Suppressor macrophage treated with lipopolysaccharide for 4 hours (primary cell): ENCODE data around the gene LPAR6.
A peak's percentile ranks its signal among the peaks of the same experiment; 100 is the strongest.
"Not testable (repeated sequence)": the region's sequence is repeated elsewhere in the genome, so short reads cannot be mapped to it uniquely, and the experiment has no call there.

Experiments used
- DNase-seq: peaks from one replicate; pipeline ENCODE4 v3.0.0-alpha.2; 2020

LPAR6 gene, protein sequence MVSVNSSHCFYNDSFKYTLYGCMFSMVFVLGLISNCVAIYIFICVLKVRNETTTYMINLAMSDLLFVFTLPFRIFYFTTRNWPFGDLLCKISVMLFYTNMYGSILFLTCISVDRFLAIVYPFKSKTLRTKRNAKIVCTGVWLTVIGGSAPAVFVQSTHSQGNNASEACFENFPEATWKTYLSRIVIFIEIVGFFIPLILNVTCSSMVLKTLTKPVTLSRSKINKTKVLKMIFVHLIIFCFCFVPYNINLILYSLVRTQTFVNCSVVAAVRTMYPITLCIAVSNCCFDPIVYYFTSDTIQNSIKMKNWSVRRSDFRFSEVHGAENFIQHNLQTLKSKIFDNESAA

DNA sequence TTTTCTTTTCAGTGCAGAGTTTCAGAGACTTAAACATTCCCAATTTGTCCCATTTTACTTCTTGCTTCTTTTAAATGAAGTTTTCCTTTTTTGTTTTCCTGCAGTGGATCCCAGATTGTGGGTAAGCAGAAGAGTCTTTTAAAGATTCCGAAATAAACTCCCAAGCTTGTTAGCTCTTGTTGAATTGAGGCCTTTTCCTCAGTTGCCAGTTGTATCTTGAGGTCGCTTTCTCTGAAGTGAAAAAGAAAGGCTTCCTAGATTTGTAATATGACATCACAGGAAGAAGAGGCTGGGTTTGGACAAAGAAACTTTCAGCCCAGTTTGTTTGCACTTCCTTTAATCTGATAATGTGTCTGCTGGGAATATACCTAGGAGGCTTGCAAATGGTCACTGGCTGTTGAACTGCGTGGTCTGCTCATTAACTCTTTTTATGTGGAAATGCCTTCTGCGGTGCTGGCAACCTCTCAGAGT is at the start of gene LPAR6:
TSS of gene LPAR6 (minus strand) at position 233 of the 471 bp plus-strand sequence. CDS start 690 bp downstream, outside the sequence.
- DNase-seq, result peak; percentile 74

DNA sequence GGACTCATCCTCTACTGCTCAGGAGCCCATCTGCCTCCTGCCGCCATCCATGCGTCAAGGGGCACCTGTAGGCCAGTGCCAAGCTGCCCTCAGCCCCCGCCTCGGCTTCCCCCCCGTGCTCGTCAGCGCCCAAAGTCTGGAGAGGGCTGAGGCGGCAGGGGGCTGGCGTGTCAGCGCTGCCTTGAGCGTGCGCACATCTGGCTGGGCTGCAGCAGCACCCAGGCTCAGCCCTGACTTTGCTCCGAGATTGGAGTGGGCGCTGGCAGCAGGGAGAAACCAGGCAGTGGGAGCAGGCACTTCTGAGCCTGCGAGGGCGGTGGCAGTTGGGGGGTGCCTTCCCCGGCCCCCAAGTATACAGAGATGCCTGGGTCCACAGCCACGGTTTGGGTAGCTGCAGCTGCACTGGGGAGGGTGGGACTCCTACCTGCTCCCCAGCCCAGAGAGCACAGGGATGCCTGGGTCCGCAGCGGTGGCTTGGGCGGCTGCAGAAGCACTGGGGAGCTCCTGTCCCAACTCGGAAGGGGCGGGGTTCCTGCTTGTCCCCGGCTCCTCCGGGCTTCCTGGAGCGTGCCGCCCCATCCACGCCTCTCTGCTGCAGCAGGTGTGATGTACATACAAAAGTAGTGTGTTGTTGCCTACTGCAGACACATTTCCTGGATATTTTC is 44.8 kb upstream of the LPAR6 start:
- no peak for DNase-seq

DNA sequence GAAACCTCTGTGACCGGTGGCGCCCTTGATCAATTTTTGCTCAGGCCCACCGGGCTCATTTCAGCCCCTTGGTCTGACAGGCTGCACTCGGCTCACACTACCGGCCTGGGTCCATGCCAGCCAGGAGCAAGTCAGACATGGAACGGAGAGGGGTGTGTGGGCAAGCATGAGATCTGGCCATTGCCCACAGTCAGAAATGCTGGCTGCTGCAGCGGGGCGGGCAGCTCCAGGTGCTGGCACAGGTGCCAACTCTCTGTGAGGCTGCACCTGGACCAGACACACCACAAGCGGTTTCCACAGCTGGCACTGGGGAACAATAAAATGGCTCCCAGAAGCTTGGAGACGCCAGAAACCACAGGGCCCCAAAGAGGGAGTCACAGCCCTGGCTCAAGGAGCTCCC is 43.6 kb upstream of the LPAR6 start:
- no peak for DNase-seq

DNA sequence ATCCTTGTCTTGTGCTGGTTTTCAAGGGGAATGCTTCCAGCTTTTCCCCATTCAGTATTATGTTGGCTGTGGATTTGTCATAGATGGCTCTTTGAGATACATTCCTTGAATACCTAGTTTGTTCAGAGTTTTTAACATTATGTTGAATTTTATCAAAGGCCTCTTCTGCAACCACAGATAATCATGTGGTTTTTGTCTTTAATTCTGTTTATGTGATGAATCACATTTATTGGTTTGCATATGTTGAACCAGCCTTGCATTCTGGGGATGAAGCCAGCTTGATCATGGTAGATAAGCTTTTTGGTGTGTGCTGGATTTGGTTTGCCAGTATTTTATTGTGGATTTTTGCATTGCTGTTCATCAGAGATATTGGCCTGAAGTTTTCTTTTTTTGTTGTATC is 38.3 kb upstream of the LPAR6 start:
- DNase-seq, result not testable (repeated sequence)

DNA sequence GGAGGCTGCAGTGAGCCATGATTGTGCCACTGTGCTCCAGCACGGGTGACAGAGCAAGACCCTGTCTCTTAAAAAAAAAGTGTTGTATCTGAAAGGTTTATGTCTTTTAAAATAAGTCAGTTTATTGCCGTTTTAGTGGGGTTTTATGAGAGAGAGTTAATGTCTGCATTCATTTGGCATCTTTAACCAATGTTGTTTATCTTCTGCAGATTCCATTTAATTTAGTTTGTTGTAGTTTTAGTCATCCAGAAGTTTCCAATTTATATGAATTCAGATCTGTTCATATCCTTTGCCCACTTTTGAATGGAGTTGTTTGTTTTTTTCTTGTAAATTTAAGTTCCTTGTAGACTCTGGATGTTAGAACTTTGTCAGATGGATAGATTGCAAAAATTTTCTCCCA is 36.7 kb upstream of the LPAR6 start:
- no peak for DNase-seq

DNA sequence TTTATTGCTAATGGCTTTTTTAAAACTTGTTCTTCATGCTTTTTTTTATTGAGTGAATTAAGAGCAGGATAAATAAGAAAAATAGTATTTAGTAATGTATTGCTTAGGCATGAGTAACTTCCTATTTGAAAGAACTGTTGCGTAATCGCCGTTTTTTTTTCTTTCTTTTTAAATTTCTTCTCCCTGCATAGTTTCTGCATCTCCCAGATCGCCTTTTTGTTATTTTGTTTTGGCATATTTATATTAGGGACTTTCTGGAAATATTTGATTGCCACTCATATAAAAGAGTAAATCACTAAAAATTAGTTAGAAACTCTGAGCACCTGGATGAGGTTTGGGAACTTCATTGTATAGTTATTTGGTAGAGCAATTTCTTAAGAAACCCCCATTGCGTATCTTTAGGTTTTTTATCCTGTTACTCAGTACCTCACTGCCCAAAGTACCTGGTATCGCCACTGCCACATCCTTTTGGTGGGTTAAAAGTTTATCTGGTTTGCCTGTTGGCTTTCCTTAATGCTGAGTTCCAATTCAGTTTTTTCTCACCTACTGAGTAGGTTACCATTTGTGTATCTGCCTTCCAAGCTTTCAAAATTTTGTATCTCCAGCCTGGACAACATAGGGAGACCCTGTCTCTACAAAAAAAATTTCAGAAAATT is 36.2 kb upstream of the LPAR6 start:
- DNase-seq, result peak; percentile 80

DNA sequence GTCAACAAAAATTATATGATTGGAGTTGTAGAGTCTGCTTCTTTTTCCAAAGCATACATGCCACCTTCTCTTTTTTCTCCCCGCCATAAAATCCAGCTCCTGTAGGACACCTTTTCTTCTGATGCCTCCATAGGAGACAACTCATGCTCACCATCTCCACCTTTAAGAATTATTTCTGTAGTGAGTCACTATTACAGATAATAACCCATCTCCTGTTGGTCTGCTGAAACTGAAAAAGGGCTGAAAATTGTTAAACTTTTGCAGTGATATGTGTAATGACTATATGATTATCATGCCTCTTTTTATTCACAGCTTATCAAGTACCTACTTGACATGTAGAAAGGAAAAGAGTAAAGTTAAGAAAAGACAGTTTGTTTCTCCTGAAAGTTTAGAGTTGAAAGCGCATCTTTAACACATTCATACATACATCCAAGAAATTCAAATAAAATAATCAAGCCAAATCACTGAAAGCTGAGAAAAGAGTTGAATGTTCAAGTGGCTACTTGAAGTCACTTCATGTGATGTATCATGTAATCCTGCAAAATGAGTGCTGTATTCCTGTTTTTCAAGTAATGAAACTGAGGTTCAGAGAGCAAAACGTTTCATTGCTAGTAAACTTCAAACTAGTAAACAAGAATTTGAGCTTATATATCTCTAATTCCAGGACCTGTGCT is 35.5 kb upstream of the LPAR6 start:
- peak; percentile 50 for DNase-seq

DNA sequence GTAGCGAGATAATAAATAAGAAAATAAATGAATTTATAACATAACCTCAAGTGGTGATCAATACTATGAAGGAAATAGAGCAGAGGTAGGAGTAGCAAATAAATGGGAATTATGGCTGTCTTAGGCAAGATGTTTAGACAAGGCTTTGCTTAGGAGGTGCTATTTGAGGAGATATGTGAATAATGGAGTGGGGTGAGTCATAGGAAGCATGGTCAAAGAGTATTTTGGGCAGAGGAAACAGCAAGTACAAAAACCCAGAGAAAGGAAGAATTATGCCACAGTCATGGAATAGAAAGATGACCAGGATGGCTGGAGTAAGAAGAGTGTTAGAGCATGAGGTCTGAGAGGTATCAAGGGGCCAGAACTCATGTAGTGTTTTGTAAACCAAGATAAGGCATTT is 33.6 kb upstream of the LPAR6 start:
- peak; percentile 60 for DNase-seq

DNA sequence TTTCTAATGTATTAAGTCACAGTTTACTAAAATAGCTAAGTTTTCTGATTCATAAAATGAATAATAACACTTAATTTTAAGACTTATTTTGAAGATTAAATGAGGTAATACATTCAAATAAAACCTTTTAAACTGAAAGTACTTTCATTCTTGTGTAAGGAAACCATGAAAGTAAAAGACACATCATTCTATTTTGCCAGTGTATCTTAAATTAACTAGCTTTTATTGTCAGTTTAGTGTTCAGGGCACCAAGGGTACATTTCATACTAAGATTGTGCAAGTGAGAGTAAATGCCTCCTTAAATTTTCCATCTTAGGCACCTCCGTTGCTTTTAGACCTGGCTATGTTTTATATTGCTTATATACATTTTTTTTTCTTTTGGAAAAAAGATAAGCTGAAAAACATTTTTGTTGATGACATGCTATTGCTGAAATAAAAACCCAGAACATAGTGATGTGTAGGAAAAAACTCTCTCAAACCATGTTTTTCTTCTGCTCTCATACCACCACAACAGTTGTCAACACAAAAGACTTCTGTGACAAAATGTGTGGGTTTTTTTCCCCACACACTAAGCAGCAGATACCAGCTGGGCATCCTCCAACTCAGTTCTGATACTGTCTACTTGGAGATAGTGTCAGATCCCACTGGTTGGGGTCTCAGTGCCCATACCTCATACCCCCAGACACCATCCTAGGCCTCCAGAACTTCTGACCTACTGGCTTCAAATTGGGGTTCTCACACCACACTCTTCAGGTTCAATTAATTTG is 30.7 kb upstream of the LPAR6 start:
- peak; percentile 19 for DNase-seq

DNA sequence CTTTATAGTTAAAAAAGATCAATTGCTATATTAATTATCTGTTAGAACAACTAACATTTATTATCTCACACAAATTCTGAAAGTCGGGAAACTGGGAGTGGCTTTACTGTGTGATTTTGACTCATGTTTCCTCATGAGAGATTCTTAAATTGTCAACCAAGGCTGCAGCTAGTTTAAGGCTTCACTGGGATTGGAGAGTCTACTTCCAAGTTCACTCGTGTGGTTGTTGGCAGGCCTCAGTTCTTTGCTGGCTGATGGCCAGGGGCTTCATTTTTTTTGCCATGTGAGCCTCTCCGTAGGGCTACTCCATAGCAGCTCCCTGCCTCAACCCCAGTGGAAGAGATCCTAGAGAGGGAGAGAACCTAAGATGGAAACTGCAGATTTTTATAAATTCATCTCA is 24.5 kb upstream of the LPAR6 start:
- DNase-seq, result peak; percentile 35

DNA sequence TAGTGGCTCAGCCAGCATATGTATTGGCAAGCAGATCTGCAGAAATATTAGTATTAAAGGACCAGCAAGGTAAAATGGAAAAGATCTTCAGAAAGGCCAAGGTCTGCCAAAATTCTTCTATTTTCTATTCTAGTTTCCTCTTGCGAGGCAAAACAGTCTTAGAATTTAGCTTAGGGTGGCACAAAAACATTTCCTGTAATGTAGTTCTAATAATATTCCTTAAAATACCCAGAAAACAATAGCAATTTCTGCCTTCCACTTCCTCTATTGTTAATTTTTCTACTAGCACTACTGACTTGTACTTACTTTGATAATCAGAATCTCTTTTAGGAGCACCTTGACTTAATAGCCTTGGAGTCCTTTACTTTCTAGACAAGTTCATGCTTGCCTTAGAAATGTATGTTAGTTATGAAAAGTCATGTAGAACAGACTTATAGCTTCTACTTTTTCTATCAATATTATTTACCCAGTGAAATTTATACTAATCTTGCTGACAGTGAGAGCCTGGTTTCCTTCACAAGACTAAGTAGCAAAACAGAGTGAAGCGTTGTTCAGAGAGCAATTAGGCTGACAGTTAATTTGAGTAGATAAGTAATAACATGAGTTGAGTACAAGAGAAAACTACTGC is 23.9 kb upstream of the LPAR6 start:
- DNase-seq, result no peak

DNA sequence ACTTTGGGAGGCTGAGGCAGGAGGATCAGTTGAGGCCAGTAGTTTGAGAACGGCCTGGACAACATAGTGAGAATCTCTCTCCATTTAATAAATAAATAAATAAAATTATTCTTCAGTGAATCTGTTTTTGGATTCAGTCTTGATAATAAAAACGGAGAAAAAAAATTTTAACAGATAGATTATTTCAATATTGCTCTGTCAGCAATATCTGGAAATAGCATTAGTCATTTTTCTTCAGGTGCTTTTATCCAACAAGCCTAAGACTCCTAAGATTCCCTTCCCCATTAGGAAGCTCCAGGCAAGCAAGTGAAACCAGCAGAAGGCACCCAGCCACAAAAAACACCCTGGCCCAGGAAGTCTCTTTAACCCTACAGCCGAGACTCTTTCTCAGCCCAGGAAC is 21.3 kb upstream of the LPAR6 start:
- no peak for DNase-seq

DNA sequence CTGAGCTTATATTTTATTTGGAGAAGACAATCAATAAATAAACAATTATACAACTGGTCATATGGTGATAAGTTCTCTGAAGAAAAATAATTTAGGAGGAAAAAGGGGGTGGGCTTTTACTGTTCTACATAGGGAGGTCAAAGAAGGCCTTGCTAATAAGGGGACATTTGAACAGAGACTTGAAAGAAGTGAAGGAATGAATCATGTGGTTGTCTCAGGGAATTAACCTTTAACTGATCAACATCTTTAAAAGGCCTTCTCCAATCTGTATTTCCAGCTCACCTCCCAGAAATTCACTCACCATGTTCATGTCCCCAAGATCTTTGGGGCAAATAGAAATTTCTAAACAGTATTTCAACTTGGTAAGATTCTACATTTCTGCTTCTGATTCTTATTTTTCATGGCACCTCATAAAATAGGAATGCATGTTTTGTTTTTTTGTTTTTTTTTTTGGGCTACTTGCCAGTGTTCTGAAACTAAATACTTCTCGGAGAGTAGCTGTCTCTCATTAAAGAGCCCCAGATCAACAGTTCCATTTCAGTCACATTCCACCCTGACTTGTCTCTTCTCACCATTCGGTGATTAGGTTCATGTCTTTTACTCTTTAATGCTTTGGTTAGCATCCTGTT is 19.2 kb upstream of the LPAR6 start:
- DNase-seq, result no peak

DNA sequence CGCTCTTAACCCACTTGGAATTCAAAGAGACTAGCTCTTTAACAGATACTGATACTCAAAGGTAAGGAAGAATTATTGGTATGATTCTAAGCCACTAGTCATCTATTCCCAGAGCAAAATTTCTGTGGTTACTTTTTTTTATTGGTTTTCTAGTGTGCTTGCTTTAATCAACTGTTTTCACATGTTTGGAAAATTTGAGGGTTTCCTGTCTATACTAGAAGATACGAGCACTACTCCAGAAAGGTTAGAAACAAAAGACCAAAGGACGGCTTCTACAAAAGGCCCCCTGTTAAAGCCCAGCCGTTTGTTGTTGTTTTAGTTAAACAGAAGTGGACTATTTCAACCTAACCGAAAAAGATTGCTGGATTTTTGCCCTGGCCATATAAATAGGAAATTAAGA is 18.5 kb upstream of the LPAR6 start:
- no peak for DNase-seq

DNA sequence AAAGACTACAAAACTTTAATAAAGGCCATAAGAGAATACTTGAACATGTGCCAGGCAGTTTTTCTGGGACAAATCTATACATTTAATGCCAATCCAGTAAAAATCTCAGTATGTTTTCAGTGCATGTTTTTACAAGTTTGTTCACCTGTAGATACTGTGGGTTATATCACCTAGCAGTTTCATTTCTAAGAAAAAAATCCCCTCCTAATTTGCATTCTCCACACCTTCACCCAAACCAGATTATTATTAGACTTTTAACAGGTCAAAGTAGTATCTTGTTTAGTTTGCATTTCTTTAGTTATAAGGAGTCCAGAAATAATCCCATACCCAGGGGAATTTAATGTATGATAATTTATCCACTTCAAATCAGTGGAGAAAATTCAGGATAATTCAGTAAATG is 17.0 kb upstream of the LPAR6 start:
- no peak for DNase-seq

DNA sequence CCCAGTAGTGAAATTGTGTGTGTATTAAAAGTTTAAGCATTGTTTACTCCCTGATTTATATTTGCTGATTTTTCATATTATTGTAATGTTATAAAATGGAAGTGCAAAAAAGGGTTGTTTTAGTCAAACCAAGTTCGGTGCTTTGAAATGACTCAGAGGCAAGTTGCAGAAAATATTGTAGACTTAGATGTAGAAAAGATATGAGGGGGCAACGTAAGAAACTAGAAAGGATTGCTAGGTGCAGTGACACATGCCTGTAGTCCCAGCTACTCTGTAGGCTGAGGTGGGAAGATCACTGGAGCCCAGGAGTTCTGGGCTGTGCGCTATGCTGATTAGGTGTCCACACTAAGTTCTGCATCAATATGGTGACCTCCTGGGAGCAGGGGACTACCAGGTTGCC is 16.1 kb upstream of the LPAR6 start:
- no peak for DNase-seq

DNA sequence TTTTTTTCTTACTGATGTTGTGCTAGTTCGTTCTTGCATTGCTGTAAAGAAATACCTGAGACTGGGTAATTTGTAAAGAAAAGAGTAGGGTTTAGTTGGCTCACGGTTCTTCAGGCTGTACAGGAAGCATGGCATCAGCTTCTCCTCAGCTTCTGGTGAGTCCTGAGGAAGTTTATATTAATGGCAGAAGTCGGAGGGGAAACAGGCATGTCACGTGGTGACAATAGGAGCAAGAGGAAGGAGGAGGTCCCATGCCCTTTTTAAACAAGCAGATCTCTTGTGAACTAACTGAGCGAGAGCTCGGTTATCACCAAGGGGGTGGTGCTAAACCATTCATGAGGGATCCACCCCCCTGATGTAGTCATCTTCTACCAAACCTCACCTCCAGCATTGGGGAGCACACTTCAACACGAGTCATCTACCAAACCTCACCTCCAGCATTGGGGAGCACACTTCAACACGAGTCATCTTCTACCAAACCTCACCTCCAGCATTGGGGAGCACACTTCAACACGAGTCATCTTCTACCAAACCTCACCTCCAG is 13.9 kb upstream of the LPAR6 start:
- not testable (repeated sequence) for DNase-seq

DNA sequence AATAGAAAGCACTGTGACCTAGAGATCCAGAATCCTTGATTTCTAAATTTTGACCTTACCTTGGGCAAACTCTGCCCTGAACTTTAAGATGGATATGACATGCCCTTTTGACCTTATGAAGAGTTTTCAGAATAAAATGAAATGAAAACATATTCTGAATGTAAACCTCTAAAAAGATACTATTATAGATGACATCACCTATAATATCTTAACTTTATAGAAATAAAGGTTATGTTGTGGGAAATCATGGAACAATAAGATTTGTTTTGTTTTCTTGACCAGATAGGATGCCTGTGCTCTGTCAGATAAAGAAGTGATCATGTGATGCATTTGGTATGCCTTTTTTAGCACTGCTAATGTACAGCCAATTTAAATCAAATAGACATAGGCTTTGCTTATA is 13.1 kb upstream of the LPAR6 start:
- no peak for DNase-seq

DNA sequence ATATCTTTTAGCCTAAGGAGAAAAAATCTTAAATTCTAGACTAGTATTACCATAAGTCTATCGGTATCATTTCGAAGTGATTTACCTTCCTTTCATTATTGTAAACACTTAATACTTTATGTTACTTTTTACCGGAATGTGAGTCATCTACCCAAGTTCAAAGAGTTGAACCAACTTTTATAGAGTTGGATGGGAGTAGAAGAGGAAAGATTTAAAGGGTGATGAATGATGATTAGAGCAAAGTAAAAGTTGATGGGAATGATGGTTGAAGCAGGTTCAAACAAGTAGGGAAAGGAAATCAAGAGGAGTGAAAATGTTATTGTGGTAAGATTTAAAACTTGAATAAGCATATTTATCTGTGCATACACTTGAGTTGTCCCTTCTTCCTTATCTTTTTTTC is 11.3 kb upstream of the LPAR6 start:
- no peak for DNase-seq

DNA sequence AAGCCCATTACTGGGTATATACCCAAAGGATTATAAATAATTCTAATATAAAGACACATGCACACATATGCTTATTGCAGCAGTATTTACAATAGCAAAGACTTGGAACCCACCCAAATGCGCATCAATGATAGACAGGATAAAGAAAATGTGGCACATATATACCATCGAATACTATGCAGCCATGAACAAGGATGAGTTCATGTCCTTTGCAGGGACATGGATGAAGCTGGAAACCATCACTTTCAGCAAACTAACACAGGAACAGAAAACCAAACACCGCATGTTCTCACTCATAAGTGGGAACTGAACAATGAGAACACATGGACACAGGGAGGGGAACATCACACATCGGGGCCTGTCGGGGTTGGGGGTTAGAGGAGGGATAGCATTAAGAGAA is 9.1 kb upstream of the LPAR6 start:
- not testable (repeated sequence) for DNase-seq

DNA sequence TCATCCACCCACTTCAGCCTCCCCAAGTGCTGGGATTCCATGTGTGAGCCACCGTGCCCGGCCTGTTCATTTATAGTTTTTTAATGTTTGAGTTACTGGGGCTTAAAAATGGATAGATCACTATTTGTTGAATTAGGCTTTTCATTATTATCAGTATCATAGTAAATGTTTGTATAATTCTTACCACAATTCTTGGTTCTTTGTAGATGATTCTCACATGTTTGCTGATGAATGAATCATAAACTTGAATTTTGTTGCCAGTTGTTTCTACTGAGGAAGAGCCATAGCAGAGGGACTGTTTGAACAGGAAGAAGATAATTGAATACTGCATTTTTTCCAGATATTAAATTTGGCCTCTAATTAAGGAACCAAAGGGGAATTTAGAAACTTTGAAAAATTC is 2.6 kb upstream of the LPAR6 start:
- DNase-seq, result no peak
